ENCODE data around the gene CDK7. TPM values are rescaled to one million over a fixed set of nuclear protein-coding genes. Genes with fewer than 3 reads are reported as not detected.

CDK7 gene
- total RNA-seq, 4 donors from 2014 or later = 12.1 to 19.3 (median 15.5) TPM

- TF ChIP-seq, protein P1, sequence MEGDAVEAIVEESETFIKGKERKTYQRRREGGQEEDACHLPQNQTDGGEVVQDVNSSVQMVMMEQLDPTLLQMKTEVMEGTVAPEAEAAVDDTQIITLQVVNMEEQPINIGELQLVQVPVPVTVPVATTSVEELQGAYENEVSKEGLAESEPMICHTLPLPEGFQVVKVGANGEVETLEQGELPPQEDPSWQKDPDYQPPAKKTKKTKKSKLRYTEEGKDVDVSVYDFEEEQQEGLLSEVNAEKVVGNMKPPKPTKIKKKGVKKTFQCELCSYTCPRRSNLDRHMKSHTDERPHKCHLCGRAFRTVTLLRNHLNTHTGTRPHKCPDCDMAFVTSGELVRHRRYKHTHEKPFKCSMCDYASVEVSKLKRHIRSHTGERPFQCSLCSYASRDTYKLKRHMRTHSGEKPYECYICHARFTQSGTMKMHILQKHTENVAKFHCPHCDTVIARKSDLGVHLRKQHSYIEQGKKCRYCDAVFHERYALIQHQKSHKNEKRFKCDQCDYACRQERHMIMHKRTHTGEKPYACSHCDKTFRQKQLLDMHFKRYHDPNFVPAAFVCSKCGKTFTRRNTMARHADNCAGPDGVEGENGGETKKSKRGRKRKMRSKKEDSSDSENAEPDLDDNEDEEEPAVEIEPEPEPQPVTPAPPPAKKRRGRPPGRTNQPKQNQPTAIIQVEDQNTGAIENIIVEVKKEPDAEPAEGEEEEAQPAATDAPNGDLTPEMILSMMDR (IDR thresholded peaks at IDR 0.05) = no peak
- no peak for ATAC-seq (ENCODE audit: low FRiP score)
- no peak for DNase-seq (ENCODE audit: low spot score)
These were observed 25.1 kb upstream of the CDK7 start for GRCh38 chr5:69209602-69210001.

- TF ChIP-seq, protein P1 (IDR thresholded peaks at IDR 0.05) = no peak
- ATAC-seq (ENCODE audit: low FRiP score) = no peak
- no peak for DNase-seq (ENCODE audit: low spot score)
These were observed 23.5 kb upstream of the CDK7 start for GRCh38 chr5:69211200-69211599.

DNA sequence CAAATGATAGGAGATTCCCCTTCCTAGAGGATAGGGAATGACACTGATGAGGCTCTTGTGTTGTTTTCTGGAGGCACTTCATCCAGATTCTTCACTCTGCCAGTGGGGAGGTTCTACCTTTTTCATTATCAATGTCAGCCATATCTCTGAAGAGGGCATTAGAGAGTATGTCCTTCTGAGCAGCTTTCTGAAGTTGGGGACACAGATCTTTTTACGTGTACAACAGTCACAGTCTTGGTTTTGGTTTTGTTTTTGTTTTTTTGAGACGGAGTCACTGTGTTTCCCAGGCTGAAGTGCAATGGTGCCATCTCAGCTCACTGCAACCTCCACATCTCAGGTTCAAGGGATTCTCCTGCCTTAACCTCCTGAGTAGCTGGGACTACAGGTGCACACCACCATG, 22.7 kb upstream of the CDK7 start:
- ATAC-seq (ENCODE audit: low FRiP score) (no peak), DNase-seq (ENCODE audit: low spot score) (no peak)
- TF ChIP-seq, protein P1 (IDR thresholded peaks at IDR 0.05) = no peak

DNA sequence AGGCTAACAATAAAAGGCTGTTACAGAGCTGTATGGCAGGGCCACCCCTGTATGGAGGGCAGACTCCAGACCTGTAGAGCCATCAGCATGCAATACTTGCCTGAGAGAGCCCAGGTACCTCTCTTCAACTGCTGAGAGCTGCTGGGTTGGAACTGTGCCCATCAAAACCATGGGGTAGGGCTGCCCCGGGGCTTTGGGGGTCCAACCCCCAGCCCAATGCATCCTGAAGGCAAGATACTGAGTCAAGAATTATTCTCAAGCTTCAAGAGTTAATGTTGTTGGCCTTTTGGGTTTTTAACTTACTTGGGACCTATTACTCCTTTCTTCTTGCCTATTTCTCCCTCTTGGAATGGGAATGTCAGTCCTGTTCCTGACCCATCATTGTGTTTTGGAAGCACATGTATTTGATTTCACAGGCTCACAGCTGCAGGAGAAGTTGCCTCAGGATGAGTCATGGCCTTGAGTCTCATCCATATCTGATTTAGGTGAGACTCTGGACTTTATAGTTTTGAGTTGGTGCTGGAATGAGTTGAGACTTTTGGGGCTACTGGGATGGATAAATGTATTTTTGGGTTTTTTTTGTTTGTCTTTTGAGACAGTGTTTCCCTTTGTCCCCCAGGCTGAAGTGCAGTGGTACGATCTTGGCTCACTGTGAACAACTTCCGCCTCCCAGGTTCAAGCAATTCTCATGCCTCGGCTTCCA, 21.0 kb upstream of the CDK7 start:
- ATAC-seq (ENCODE audit: low FRiP score) = no peak
- DNase-seq (ENCODE audit: low spot score) = no peak
- TF ChIP-seq, protein P1 (IDR thresholded peaks at IDR 0.05) = no peak

DNA sequence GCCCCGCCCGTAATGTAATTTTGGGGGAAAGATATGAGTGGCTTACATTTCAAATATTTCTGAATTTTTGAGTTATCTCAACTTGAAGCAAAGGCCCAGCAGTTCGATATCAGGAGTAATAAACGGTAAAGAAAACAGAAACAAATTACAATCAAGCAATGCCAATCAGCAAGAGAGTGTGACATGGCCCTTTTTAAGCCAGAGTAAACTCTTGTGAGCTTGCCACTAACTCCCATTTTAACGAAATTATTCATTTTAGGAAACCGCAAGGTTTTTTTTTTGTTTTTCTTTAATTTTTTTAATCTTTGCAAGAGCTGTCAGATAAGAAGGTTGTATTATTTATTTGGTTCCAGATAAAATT, 17.6 kb upstream of the CDK7 start:
- TF ChIP-seq, protein P1 (IDR thresholded peaks at IDR 0.05) = no peak

DNA sequence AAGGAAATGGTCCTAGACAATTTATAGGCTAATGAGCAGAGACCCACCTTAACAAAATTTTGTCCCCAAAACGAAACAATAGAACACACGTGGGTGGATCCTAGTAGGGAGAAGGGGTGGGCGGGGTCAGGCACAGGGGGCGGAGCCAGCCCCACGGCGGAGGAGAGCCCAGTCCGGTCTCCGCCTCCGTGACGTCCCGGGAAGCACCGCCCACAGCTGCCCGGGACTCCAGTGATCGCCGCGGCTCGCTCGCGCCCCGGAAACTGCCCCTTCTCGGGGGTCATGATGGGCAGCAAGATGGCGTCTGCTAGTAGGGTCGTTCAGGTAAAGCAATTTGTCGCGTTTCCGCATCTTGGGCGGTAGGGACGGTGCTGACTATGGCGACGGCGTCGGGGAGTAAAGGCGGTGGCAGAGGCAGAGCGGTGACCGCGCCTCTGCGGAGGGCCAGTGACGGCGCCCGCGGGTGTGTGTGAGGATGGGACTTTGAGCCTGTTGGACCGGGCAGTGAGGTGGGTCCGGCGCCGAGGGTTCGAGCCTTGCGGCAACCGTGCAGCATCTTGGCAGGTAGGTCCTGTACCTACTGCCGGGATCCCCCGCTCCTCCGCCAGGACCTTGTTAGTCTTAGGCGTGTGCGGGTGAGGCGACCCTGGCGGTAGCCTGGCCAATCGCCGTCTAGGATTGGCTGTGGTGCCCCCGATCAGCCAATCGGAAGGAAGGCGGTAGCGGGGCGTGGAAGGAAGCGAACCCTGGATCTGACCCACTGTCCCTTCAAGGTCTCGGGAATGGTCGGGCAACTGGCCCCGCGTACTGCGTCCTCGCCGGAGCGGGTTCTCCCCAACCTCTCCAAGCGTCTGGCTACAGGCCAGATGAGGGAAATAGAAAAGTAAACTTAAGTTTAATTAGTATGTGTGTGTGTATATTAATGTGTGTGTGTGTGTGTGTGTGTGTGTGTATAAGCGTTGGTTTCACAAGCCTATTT, 16.8 kb upstream of the CDK7 start:
- TF ChIP-seq, protein P1 (IDR thresholded peaks at IDR 0.05) = peak in 1 of 3 donors; percentile 33
- ATAC-seq (ENCODE audit: low FRiP score) = peak; percentile 100

More for the DNA sequence above, 17.6 kb upstream of the CDK7 start:
- DNase-seq (ENCODE audit: low spot score) = no peak
- ATAC-seq (ENCODE audit: low FRiP score) = no peak

More for the DNA sequence above, 16.8 kb upstream of the CDK7 start:
- DNase-seq (ENCODE audit: low spot score) = peak; percentile 96
